SK-MEL-5 (cell line): ENCODE results near the gene LRRC47. TPM values are rescaled to one million over a fixed set of nuclear protein-coding genes. Genes with fewer than 3 reads are reported as not detected.
"Not testable (repeated sequence)": the region's sequence is repeated elsewhere in the genome, so short reads cannot be mapped to it uniquely, and the experiment has no call there.

ENCODE experiments used
- DNase-seq: peaks from one replicate; pipeline ENCODE4 v3.0.0-alpha.2; 2016; ENCODE audit warnings: low read depth, low spot score
- in situ Hi-C: cut with HindIII; loops from 2 replicates; pipeline ENCODE4 v1.10.0; 2016; ENCODE audit warnings: low sequenced_read_pairs, high pct_unique_total_duplicates, low pct_unique_long_range_greater_than_20kb
- total RNA-seq: library from RNA; depleted of rRNA; stranded (reverse); fragments of >200 nt; shearing (Covaris generic); gene quantifications from 2 replicates; pipeline ENCODE4 v1.2.3, GENCODE V29; 2014

LRRC47 gene
- total RNA-seq, 1 experiment from 2014 or later, result 27.9 TPM

DNA sequence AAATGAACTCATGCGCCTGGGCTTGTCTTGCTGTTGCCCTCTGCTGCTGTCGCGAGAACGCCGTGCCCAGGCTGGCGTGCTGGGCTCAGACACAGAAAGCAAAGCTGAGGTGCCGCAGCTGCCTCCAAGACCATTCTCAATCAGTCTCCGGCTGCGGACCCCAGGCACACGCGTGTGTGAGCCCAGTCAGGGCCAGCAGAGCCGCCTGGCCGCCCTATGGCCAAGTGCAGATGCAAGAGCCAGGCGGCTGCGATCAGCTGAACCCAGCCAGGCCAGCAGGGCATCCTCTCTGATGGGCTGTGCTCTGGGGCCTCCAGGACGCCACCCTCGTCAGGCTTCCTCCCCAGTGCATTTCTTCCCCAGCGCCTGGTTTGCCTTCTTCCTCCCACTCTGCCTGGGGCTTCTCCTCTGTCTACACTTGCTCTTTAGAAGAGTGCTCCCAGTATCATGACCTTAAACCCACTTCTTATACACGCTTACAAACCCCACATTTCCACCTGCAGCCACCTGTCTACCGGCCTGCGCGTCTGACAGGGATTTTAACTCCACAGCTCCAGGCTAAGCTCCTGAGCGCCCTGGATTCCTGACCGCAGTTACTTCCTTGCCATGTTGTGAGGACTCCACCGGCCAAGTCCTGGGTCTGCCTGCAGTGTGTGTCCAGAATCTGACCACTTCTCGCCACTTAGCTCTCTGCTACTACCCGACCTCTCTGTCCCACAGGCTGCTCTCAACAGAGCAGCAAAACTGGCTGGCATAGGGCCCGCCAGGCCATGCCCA lies 21.7 kb upstream of the LRRC47 start:
- in situ Hi-C loops, result no loop called here
- no peak for DNase-seq

DNA sequence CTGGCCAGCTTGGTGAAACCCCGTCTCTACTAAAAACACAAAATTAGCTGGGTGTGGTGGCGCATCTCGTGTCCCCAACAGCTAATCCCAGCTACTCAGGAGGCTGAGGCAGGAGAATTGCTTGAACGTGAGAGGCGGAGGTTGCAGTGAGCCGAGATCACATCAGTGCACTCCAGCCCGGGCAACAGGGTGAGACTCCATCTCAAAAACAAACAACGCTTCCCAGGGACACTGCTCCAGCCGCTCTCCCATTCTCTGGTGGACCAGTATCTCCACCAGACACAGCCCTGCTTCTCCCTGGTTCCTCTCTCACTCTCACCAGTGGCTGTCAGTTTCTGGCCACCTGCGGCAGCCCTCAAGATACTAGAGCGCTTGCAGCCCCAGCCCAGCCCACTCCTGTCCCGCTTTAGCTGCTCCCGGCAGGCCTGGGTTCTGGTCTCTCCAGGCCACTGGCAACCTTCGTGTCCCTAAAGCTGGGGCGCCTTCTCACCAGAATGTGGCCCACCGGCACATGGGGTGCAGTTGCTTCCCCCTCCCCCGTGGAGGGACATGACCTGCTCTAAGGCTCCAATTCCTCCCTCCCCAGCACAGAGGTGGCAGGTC lies 20.9 kb upstream of the LRRC47 start:
- in situ Hi-C loops, result no loop called here
- DNase-seq, result no peak

DNA sequence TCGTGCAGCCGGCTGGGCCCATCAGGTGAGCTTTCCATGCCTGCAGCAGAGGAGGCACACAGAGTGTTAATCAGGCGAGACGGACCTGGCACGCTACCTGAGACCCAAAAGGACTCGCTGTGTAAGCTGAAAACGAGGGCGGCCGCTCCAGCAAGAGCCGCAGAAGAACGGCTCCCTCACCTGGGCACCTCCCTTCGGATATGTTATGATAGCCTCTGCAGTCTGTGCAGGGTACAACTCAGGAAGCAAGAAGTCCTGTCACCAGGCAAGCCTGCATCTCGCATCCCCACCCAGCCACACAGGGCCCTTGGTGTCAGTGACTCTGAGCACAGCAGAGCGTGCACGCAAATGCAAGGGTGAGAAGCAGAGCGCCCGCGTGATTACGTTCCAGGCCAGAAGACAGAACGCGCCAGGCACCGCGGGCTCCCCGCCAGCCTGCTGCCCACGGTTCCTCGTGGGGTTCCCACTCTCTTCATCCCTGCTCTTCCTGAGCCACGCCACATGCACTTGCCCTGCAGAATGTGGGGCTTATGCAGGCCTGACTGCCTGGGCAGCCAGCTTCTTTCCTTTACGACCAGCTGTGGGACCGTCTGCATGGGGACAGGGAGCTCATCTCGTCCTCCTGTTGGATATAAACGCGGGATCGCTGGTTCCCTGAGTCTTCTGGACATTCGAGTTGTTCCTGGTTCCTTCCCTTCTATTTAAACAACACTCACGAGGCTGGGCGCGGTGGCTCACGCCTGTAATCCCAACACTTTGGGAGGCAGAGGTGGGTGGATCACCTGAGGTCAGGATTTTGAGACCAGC lies 20.2 kb upstream of the LRRC47 start:
- in situ Hi-C loops, result no loop called here
- DNase-seq, result no peak

DNA sequence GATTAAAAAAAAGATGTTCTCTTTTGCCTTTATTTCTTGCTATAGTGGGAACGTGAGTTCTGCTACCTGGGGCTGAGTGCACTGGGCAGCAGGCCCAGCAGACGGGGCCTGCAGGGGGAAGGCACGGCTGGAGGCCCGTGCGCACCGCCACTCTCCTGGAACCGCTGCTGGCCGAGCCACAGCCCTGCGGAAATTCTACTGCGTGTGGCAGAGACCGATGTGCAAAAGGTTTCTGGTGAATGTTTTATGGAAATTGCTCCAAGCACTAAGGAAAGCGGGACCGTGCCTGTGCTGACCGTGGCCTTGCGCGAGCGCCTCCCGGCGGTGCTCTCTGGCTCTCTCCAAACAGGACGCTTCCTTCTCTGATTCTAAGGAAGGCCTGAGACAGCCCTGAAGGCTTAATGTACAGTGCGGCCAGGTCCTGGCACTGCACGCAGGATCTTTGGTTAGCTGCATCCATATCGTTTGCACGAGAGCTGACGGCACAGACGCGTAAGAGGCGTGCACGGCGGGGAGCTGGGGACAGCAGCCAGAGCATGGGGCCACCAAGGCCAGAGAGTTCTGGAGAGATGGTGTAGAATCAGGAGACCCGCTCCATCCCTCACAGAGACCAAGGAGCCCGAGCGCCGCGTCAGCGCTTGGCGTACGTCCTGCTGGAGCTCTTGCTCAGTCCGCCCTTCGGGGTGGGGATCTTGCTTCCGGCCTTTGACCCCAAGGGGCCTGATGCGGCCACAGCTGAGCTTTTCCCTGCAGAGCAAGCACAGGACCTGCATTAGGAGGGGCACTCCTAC lies 18.7 kb upstream of the LRRC47 start:
- DNase-seq, result no peak
- in situ Hi-C loops, result no loop called here

DNA sequence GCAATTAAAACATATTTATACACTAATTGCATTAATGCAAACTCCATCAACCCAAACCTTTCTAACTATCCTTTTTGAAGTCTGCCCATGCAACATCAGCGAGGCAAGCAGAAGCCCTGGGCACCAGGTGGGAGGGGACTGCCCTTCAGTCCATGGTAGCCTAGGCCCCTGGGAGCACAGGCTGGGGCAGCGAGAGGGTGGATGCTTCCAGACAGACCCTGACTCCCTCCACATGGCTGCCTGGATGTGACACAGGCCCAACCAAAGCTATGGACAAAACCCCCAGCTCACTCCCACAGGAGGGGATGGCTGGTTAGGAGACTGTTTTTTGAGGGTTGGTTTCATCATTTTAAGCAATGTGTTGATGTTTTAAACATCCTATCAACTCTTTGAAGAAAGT lies 17.8 kb upstream of the LRRC47 start:
- DNase-seq, result no peak
- in situ Hi-C loops, result no loop called here

DNA sequence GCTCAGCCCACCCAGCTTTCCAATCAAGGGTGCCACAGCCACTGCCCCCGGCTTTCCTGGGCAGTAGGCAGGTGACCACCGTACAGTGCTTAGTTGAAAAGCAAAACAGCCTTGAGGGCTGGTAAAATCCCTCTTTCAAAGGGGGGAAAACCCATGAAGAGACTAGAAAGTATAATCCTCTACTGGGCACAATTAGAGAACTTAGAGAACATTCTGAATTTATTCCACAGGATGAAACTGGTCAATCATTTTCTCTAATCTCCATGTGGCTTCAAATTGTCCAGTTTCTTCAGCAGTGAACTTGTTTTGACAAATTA lies 15.3 kb upstream of the LRRC47 start:
- in situ Hi-C loops, result no loop called here
- no peak for DNase-seq

DNA sequence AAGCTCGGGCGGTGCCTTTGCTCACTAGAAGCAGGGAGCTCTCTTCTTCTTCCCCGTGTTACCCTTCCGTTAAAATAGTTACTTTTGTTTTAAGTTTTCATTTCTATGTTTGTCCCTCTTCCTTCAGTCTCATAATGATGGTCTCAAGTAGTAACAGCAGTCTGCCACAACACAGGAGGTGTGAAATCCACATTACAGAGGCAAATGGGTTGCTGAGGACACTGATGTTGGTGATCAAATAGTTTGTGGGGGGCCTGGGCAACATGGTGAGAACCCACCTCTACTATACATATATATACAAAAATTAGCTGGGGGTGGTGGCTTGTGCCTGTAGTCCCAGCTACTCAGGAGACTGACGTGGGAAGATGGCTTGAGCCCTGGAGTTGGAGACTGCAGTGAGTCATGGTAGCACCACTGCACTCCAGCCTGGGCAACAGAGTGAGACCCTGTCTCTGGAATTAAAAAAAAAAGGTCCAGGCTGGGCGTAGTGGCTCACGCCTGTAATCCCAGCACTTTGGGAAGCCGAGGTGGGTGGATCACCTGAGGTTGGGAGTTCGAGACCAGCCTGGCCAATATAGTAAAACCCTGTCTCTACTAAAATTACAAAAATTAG lies 14.0 kb upstream of the LRRC47 start:
- in situ Hi-C loops, DNase-seq: not testable (repeated sequence)

DNA sequence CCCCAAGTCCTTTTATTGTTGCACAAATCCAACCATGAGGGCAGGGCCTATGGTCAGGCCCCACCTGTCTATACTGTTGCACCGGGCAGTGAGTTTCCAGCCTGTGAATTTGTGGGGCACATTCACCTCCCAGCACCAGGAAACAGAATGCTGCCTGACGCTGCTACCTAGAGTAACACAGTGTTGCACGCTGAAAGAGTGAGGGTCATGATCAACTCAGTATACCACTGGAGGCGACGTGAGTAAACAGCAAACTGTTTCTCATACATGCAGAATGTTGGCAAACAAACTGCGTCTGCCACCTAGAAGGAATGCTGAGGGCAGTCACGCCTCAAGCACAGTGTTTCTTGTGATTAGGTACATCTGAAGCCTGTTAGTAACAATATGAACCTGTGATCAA lies 13.4 kb upstream of the LRRC47 start:
- in situ Hi-C loops, result no loop called here
- DNase-seq, result no peak

DNA sequence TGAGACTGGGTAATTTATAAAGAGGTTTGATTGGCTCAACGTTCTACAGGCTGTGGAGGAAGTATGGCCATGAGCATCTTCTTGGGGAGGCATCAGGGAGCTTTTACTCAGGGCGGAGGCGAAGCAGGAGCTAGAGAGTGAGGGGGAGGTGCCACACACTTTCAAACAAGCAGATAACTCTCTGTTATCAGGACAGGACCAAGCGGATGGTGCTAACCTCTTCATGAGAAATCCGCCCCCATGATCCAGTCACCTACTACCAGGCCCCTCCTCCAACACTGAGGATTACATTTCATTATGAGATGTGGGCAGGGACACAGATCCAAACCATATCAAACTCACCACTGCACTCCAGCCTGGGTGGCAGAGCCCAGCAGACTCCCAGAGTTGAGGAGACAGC lies 11.5 kb upstream of the LRRC47 start:
- in situ Hi-C loops, result no loop called here

DNA sequence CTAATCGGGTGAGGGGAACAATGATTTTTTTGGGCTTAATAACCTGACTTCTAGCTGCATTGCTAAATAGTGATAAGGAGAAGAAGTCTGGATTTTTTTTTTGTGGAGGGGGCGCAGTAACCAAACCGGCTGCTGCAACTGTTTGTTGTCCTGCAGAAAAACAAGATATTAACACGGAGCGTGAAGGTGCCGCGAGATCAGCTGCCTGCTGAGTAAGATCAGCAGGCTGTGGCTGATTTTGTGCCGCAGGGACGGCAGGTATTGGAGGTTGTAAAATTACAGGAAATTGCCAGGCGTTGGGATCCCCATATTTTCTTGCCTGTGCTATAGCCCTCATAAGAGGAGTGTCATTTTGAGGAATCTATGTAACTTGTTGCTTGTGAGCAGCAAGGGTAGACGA lies 8.7 kb upstream of the LRRC47 start:
- no peak for DNase-seq
- in situ Hi-C loops, result no loop called here

More for the DNA sequence above, 11.5 kb upstream of the LRRC47 start:
- no peak for DNase-seq

DNA sequence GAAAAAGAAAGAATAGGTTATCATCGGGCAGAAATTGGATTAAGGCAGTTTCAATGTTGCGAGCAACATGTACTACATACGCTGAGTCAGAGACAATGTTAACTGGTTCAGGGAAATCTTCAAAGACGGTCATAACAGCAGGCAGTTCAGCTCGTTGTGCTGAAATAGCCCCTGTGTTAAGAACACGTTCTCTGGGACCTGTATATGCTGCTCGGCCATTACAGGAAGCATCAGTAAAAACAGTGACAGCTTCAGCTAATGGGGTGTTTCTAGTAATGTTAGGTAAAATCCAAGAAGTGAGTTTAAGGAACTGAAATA lies 8.3 kb upstream of the LRRC47 start:
- in situ Hi-C loops, DNase-seq: not testable (repeated sequence)

DNA sequence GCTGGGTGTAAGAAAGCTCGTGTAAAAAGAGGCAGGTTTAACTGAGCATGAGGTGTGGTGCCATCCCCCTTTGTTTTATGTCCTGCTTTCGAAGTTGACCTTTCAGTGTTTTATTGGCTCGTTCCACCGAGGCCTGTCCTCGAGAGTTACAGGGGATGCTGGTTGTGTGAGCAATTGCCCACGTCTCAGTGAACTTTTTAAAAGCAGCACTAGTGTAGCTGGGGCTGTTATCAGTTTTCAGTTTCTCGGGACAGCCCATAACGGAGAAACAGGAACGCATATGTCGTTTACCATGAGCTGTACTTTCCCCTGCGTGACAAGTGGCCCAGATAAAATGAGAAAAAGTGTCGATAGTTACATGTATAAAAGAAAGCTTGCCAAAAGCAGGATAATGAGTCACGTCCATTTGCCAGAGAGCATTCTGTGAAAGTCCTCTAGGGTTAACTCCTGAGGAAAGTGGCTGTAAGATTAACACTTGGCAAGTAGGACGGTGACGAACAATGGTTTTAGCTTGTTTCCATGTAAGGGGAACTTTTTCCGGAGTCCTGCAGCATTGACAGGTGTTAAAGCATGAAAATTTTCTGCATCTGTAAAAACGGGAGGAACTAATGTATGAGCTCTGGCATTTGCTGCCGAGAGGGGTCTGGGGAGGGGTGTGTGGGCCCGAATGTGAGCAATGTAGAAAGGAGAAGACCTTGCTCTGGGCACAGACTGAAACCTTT lies 7.8 kb upstream of the LRRC47 start:
- in situ Hi-C loops, result no loop called here
- DNase-seq, result no peak

DNA sequence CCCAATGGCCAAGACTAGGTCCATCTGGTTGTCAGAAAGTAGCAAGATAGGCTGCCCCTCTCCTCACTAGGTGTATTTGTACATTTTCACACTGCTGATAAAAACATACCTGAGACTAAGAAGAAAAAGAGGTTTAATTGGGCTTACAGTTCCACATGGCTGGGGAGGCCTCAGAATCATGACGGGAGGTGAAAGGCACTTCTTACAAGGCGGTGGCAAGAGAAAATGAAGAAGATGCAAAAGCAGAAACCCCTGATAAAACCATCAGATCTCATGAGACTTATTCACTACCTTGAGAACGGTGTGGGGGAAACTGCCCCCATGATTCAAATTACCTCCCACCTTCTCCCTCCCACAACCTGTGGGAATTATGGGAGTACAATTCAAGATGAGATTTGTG lies 4.5 kb upstream of the LRRC47 start:
- in situ Hi-C loops, DNase-seq: not testable (repeated sequence)

DNA sequence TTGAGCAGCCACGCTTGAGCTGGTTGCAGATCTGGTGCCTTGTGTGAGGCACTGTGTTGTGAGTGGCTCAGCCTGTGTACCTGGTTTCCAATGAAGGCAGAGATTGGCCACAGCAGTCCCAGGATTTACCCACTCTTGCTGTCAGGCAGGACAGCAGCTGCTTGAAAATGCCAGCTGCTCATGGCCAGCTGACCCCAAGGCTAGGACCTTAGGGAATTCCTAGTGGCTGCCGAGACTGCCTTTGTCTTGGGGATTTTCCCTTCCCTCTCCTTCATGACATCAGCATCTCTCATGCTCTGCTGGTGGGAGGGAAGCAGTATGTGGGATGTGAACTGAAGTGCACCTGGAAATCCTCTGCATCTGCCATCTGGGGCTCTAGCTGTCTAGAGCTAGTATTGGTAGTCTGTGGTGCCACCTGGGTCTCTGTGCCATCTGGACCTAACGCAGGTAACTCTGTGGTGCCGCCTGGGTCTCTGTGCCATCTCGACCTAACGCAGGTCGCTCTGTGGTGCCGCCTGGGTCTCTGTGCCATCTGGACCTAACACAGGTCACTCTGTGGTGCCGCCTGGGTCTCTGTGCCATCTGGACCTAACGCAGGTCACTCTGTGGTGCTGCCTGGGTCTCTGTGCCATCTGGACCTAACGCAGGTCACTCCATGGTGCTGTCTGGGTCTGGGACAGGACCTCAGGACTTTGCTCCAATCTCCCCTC lies 3.8 kb upstream of the LRRC47 start:
- in situ Hi-C loops, result no loop called here
- no peak for DNase-seq

DNA sequence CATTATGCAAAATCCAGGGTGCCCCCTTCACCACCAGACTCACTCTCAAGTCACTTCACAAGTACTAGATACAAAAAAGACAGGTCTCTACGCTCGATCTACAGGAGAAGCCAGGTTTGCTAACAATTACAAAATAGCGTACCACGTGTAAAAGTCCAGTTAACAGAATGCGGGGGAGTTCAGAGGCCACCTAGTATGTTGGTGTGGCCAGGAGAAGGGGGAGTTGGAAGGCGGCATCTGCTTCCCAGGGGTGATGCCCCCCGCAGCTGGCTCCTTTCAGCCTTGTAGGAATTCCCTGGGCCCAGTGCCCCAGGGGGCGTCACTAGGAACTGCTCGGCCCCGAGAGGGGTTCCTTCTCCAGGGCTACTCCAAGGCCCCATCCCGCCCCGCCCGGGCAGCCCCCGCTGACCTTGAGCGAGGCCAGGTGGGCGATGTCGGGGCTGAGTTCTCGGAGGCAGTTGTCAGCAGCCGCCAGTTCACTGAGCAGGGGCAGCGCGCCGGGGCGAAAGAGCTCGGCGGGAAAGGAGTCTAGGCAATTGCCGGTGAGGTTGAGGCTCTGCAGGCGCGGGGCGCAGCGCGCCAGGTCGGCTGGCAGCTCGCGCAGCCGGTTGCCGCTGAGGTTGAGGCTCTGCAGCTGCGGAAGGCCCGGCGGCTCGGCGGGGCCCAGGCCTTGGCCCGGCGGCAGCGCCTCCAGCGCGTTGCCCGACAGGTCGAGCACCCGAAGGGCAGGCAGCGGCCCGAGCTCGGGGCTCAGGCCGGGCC lies 664 bp downstream of the LRRC47 start:
- in situ Hi-C loops, result no loop called here
- no peak for DNase-seq

DNA sequence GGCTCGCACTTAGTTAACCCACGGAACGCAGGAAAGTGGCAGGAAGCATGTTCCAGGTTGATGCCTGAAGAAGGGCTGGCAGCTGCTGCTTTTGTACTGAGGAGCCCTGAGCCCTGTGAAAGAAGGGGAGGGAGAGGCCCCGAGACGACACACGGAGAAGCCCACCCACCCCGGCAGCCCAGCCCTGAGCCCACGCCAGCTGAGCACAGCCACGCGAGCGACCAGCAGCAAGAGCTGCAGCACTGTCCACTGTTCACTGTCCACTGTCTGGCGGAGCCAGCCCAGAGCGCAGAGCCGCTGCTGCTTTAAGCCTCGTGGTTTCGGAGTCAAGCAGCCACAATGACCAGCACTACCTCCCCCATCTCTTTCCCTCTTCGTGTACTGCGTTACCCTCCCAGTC lies 5.3 kb downstream of the LRRC47 start:
- in situ Hi-C loops, result no loop called here
- DNase-seq, result no peak
